Activated CD4-positive, alpha-beta T cell treated with anti-CD3 and anti-CD28 coated beads, Interleukin-10, Interleukin-2, amounts not matched to agents 100 ng/mL and 50 ng/mL, durations not matched to agents 16 hours and 8 hours (primary cell): ENCODE measurements around the gene PRODH2.

ENCODE experiments used
- DNase-seq: peaks from one replicate; pipeline ENCODE4 v3.0.0-alpha.2; 2020

The PRODH2 gene

DNA sequence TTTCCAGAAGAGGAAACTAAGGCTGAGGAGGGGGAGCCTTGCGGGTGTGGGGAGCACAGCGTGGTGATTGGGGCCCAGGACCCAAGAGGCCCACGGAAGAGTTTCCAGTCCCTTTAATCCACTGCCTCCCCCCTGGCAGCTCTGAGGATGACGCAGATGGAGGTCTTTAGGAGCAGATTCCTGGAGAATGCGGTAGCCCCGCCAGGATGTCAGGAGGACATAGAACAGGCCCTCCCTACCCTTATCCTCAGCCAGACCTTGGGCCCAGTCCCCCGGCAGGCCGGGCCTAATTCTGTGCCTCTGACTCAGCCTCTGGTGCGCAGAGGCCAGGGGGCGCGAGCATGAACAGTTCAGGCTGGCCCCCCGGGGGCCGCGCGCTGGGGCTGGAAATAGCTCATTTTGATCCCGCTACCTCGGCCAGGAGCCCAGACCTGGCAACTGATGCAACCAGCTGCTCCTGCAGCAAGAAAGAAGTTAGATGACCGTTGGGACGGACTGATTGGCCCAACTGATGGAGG lies 55.4 kb downstream of the PRODH2 start:
- DNase-seq, result peak; percentile 41

DNA sequence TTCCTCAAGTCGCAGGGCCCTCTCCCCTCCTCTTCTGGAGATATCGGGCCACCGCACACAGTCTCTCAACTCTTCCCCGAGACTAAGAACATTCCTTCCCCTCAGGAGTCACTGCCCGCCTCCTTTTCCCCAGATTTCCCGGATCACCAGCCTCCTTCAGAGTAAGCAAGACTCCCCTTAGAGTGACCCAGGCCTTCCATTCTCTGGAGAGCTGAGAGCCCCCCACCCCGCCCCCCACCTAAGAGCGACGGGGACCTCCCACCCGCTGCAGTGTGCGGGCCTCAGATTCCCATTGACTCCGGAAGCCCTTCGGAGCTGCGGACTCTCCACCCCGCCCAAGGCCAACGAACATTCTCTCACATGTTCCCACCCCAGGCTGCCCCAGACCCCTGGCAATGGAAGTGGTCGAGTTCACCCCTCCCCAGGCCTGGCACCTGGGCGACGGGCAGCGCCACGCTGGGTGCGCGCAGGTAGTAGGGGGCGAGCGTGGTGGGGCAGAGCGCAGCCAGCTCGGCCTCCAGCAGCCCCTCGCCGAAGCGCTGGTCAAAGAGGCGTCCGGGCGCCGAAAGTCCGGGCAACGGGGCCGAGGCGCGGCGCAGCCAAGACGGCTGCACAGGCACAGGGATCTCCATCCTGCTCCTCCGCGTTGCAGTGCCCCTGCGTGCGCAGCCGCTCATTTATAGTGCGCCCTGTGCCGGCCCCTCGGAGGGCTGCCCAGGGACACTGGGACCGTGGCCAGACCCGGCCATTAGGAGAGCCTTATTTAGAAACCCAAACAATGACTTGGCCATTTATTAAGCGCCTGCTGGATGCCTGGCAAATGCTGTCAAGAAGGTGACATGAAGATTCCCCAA lies 56.0 kb downstream of the PRODH2 start, which contains the start of gene HSPB6:
HSPB6 (minus strand) TSS at position 653 of the 854 bp plus-strand sequence; CDS start at position 632, 21 bp downstream.
- no peak for DNase-seq

DNA sequence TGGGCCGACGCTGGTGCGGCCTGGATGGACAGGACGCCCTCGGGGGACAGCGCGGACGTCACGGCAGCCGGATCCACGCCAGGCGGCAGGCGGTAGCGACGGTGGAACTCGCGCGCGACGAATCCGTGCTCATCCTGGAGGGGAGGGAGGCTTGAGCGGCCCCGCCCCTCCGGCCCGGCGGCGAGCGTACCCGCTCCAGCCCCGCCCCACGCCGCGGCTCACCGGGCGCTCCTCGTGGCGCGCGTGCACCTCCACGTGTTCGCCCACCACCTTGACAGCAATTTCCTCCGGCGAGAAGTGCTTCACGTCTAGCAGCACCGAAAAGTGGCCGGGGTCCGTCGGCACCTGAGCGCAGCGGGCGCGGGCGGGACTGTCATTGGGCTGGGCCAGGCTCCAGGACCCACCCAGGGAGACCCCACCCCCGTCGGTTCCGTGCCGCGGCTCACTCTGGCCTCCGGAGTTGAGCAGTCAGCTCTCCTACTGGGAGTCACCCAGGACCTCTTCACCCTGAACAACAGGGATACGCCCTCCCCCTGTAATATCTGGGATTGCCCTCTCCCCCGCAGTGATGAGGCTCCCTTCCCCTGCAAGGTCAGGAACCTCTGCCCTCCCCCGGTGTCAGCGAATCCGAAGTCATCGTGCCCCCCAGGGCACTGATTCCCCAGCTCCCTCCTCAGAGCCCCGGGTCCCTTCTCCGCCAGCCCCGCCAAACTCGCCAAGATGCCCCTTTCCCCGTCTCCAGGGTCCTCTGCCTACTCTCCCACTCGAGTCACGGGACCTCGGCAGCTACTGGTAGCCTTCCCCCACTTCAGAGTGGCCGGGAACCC lies 56.9 kb downstream of the PRODH2 start:
- peak; percentile 58 for DNase-seq

DNA sequence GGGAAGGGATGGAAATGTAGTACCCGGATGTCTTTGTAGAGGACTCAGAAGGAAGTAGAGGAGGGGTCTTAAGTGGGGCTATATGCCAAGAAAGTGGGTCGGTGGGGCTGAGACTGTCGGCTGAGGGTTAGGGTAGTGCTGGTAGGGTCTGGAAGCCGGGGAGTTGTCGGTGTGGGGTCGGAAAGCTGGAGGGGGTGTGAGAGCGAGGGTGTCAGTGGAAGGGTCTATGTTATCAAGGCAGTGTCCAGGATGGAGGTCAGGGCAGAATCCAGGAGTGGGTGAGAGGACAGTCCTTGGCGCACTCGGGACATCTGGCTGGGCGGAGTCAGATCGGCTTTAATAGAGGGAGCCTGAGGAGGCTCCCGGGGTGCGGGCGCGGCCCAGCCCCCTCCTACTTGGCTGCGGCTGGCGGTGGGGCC lies 57.5 kb downstream of the PRODH2 start:
- no peak for DNase-seq

DNA sequence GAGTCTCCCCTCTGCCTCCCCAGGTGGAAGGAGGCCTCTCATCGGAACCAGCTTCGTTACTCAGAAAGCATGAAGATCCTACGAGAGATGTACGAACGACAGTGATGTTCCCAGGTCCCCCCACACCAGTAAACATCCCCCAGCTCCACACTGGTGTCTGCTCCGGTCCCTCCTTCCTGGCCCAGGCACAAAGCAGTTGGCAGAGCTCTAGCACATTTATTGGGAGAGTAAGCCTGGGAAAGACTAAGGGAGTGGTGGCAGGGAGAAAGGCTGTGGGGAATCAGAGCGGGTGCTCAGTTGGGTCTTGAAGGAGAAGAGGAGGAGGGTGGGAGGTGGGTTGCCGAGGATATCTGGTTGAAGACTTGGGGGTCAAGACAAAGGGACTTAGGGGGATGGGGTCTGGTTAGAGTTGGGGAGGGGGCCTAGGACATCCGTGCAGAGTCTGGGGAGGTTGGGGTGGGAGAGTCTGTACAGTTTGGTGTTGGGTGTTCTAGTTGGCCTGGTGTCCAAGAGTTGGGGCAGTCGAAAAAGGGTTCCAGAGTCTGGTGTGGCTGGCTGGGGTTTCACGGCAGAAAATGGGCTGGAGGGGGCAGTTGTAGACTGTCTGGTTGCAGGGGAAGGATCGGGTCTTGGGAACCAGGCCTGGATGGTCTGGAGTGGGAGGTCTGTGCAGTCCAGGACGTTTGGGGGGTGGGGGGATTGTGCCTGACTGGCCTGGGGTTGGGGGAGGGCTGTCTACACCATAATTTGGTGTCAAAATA lies 58.1 kb downstream of the PRODH2 start:
- no peak for DNase-seq

DNA sequence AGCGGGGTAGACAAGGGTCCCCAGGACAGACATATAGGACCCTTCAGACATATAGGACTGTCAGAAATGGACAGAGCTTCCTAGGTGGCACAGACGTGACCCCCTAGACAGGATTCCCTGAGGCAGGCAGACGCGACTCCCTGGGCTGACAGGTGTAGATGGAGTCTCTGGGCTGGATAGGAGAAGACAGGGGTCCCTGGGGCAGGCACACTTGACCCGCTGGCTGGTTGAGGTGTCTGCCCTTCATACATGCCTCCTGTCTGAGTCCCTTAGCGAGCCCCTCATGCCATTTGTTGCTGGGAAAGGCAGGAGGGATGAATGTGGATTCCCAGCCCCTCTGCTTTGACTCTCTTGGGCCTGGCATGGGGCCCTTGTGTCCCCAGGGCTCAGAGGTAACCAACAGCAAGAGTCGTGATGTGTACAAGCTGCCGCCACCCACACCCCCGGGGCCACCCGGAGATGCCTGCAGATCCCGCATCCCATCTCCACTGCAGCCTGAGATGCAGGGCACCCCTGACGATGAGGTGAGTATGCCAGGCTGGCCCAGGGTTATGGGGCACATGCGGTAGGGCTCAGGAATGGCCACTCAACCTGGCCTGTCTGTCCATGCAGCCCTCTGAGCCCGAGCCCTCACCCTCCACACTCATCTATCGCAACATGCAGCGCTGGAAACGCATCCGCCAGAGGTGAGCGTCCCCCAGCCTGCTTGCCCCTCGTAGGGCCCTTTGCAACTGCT lies 58.8 kb downstream of the PRODH2 start:
- DNase-seq, result no peak

DNA sequence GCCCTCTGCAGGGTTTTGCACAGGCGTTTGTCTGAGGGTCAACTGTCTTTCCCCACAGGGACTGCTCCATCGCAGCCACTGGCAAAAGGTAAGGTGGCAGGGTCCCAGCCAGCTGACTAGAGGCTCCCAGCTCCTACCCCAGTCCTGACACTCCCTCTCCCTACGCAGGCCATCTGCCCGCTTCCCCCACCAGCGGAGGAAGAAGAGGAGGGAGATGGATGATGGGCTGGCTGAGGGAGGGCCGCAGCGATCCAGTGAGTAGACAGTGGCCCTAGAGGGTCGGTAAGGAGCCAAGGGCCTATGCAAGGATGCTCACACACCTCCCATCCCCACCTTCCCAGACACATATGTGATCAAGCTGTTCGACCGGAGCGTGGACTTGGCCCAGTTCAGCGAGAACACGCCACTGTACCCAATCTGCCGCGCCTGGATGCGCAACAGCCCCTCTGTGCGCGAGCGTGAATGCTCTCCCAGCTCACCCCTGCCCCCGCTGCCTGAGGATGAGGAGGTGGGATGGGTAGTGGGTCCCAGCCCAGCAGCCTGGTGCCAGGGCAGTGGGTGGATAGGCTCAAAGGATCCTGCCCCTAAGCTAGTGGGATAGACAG lies 59.8 kb downstream of the PRODH2 start:
- no peak for DNase-seq

DNA sequence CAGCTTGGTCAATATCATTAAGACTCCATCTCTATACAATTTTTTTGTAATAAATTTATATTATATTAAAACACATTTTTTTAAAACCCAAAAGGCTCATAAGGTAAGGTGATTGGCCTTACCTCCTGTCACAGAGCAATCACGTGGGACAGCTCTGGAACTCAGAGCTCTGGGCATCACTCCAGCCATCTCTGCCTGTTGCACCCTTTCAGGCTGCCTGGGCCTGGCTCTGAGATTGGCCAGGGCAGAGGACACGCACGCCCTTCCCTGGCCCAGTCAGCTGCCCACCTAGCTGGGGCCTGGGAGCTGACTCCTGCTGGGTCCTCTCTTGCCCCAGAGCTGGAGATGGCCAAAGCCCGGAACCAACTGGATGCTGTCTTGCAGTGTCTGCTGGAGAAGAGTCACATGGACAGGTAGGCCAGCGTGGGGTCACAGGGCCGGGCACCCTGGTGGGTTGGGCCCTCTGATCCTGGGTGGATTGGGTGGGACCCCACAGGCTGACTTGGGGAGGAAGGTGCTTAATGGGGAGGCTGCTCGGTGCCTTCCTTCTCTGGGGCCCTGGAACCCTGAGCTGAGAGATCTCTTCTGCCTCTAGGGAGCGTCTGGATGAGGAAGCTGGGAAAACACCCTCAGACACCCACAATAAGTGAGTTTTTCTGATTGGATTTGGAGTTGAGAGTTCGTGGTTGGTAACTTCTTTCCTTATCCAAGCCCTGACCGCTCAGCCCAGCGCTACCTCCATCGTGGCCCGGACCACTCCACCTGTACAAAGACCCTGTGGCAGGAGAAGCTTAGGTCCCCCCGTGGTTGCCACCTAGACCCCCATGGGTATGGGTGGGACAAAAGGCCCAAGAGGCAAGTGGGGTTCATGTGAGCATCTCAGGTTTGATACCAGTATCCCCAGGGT lies 60.6 kb downstream of the PRODH2 start:
- no peak for DNase-seq

DNA sequence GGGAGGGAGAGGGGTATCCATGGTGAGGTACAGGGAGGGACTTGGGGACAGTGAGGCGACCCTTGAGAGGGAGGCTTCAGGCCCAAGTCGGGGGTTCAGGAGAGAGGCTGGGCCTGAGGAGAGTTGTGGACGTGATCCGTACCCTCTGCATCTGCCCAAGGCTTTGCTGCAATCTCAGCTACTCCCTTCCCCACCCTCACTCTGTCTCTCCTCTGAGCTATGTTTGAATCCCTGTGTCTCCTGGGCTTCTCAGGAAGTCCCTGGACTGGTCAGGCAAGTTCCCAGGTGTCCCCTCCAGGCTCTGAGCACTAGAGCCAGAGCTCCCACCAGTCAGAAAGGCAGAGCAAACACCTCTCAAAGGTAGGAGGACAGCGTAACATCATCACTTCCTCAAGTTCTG lies 62.5 kb downstream of the PRODH2 start:
- no peak for DNase-seq
